ENCODE data around the gene RASA2. TPM values are rescaled to one million over a fixed set of nuclear protein-coding genes. Genes with fewer than 3 reads are reported as not detected.

Gene RASA2
- total and polyA plus RNA-seq, 4 donors, result 1.6 to 5.4 (median 4.6) TPM

- TF ChIP-seq CTCF (IDR thresholded peaks at IDR 0.05; ENCODE audit: low read depth, low read length, missing input control) (peak; percentile 69), NR2F2 (IDR thresholded peaks at IDR 0.05) (peak; percentile 20), JUND (IDR thresholded peaks at IDR 0.05) (no peak), FOXA1 (IDR thresholded peaks at IDR 0.05) (peak; percentile 24)
These were observed 34.8 kb upstream of the RASA2 start (continued) for GRCh38 chr3:141452045-141452444.

GRCh38 chr3:141452773-141453172 lies 34.1 kb upstream of the RASA2 start:
- no peak overlapping the region for H3K9ac ChIP-seq (ENCODE audit: low read depth in 1 of 2, low read length in 2 of 2)
- no peak overlapping the region for H3K4me3 ChIP-seq (ENCODE audit: low read depth in 1 of 3, low read length in 3 of 3)
- peaks cover 0 to 8% (median 4%) of the 10 kb centered on the region in 4 donors for H3K4me1 ChIP-seq (ENCODE audit: control insufficient read depth in 4 of 4, insufficient read depth in 4 of 4, low read length in 3 of 4)
- no peak overlapping the region for H3K27ac ChIP-seq (ENCODE audit: low read depth in 1 of 2, low read length in 2 of 2)
- no peaks in the 10 kb centered on the region for H3K27me3 ChIP-seq (ENCODE audit: control insufficient read depth in 4 of 4, insufficient read depth in 4 of 4, low read length in 3 of 4)
- TF ChIP-seq GABPA (IDR thresholded peaks at IDR 0.05 in 1 of 2, conservative IDR thresholded peaks at IDR 0.05 in 1 of 2) (no peak), FOXA2 (IDR thresholded peaks at IDR 0.05) (no peak), MAX (IDR thresholded peaks at IDR 0.05) (no peak)
- no peaks in the 10 kb centered on the region for H3K9me3 ChIP-seq (ENCODE audit: control insufficient read depth in 4 of 4, low read length in 3 of 4)
- no peak for DNase-seq (ENCODE audit: low spot score)
- no peaks in the 10 kb centered on the region for H3K36me3 ChIP-seq (ENCODE audit: control insufficient read depth in 4 of 4, insufficient read depth in 3 of 4, low read depth in 1 of 4, low read length in 3 of 4)
- WGBS, result 79% methylated on average over 1 of the region's 1 CpG

GRCh38 chr3:141454054-141454453 lies 32.8 kb upstream of the RASA2 start:
- Histone ChIP-seq H3K9ac (ENCODE audit: low read depth in 1 of 2, low read length in 2 of 2) (no peak overlapping the region), H3K36me3 (ENCODE audit: control insufficient read depth in 4 of 4, insufficient read depth in 3 of 4, low read depth in 1 of 4, low read length in 3 of 4) (no peaks in the 10 kb centered on the region)

GRCh38 chr3:141454906-141455602 lies 31.8 kb upstream of the RASA2 start:
- no peak overlapping the region for H3K4me3 ChIP-seq (ENCODE audit: low read depth in 1 of 3, low read length in 3 of 3)
- no peaks in the 10 kb centered on the region for H3K36me3 ChIP-seq (ENCODE audit: control insufficient read depth in 4 of 4, insufficient read depth in 3 of 4, low read depth in 1 of 4, low read length in 3 of 4)
- H3K9ac ChIP-seq (ENCODE audit: low read depth in 1 of 2, low read length in 2 of 2), result no peak overlapping the region
- H3K4me1 ChIP-seq (ENCODE audit: control insufficient read depth in 4 of 4, insufficient read depth in 4 of 4, low read length in 3 of 4), result peaks cover 0 to 8% (median 4%) of the 10 kb centered on the region in 4 donors
- H3K9me3 ChIP-seq (ENCODE audit: control insufficient read depth in 4 of 4, low read length in 3 of 4), result no peaks in the 10 kb centered on the region
- H3K27me3 ChIP-seq (ENCODE audit: control insufficient read depth in 4 of 4, insufficient read depth in 4 of 4, low read length in 3 of 4), result no peaks in the 10 kb centered on the region
- H3K27ac ChIP-seq (ENCODE audit: low read depth in 1 of 2, low read length in 2 of 2), result no peak overlapping the region
- WGBS, result 59% methylated on average over 20 of the region's 20 CpGs
- no peak for DNase-seq (ENCODE audit: low spot score)
- TF ChIP-seq CTCF (IDR thresholded peaks at IDR 0.05; ENCODE audit: low read depth, low read length, missing input control) (peak; percentile 75), HNF4A (conservative IDR thresholded peaks at IDR 0.05) (no peak), JUND (IDR thresholded peaks at IDR 0.05) (peak in 1 of 2 donors; percentile 9), FOXA2 (IDR thresholded peaks at IDR 0.05) (no peak), HNF4G (IDR thresholded peaks at IDR 0.05) (no peak), RXRA (IDR thresholded peaks at IDR 0.05) (no peak), EGR1 (IDR thresholded peaks at IDR 0.05; ENCODE audit: low read depth in 2 of 2) (no peak), ATF3 (IDR thresholded peaks at IDR 0.05) (no peak), MAX (IDR thresholded peaks at IDR 0.05) (no peak), NR2F2 (IDR thresholded peaks at IDR 0.05) (no peak), SP1 (IDR thresholded peaks at IDR 0.05) (no peak), TAF1 (conservative IDR thresholded peaks at IDR 0.05) (no peak), YY1 (IDR thresholded peaks at IDR 0.05) (no peak), FOXA1 (IDR thresholded peaks at IDR 0.05) (no peak), GABPA (IDR thresholded peaks at IDR 0.05 in 1 of 2, conservative IDR thresholded peaks at IDR 0.05 in 1 of 2) (no peak)

More at GRCh38 chr3:141454054-141454453, 32.8 kb upstream of the RASA2 start:
- TF ChIP-seq MAX (IDR thresholded peaks at IDR 0.05) (no peak), RXRA (IDR thresholded peaks at IDR 0.05) (no peak), JUND (IDR thresholded peaks at IDR 0.05) (no peak), FOXA1 (IDR thresholded peaks at IDR 0.05) (no peak), GABPA (IDR thresholded peaks at IDR 0.05 in 1 of 2, conservative IDR thresholded peaks at IDR 0.05 in 1 of 2) (no peak), FOXA2 (IDR thresholded peaks at IDR 0.05) (no peak)
- no peak overlapping the region for H3K27ac ChIP-seq (ENCODE audit: low read depth in 1 of 2, low read length in 2 of 2)
- no peaks in the 10 kb centered on the region for H3K9me3 ChIP-seq (ENCODE audit: control insufficient read depth in 4 of 4, low read length in 3 of 4)
- no peak overlapping the region for H3K4me3 ChIP-seq (ENCODE audit: low read depth in 1 of 3, low read length in 3 of 3)
- H3K27me3 ChIP-seq (ENCODE audit: control insufficient read depth in 4 of 4, insufficient read depth in 4 of 4, low read length in 3 of 4), result no peaks in the 10 kb centered on the region
- no peak for DNase-seq (ENCODE audit: low spot score)
- H3K4me1 ChIP-seq (ENCODE audit: control insufficient read depth in 4 of 4, insufficient read depth in 4 of 4, low read length in 3 of 4), result peaks cover 0 to 8% (median 4%) of the 10 kb centered on the region in 4 donors
- 78% methylated on average over 3 of the region's 3 CpGs for WGBS
